ENCODE measurements around the gene GNB4. TPM values are rescaled to one million over a fixed set of nuclear protein-coding genes. Genes with fewer than 3 reads are reported as not detected.
A peak's percentile ranks its signal among the peaks of the same experiment; 100 is the strongest.

The GNB4 gene
- total RNA-seq, 1 experiment from 2014 or later = 50.1 TPM

GRCh38 chr3:179449636-179450035 lies 1.6 kb downstream of the GNB4 start:
- in situ Hi-C loops (cut with HindIII; ENCODE audit: low pct_unique_long_range_greater_than_20kb, low sequenced_read_pairs) = no loop called here
- no peak for DNase-seq (ENCODE audit: low read depth)

GRCh38 chr3:179447251-179447650 lies 4.0 kb downstream of the GNB4 start:
- in situ Hi-C loops (cut with HindIII; ENCODE audit: low pct_unique_long_range_greater_than_20kb, low sequenced_read_pairs) = no loop called here
- no peak for DNase-seq (ENCODE audit: low read depth)

- peak; percentile 36 for DNase-seq (ENCODE audit: low read depth)
- in situ Hi-C loops (cut with HindIII; ENCODE audit: low pct_unique_long_range_greater_than_20kb, low sequenced_read_pairs) = no loop called here
Measured at GRCh38 chr3:179446501-179446900, 4.8 kb downstream of the GNB4 start.

- in situ Hi-C loops (cut with HindIII; ENCODE audit: low pct_unique_long_range_greater_than_20kb, low sequenced_read_pairs) = no loop called here
- DNase-seq (ENCODE audit: low read depth) = no peak
Measured at GRCh38 chr3:179438841-179439240, 12.4 kb downstream of the GNB4 start.

- in situ Hi-C loops (cut with HindIII; ENCODE audit: low pct_unique_long_range_greater_than_20kb, low sequenced_read_pairs) = no loop called here
- no peak for DNase-seq (ENCODE audit: low read depth)
Measured at GRCh38 chr3:179436517-179436916, 14.8 kb downstream of the GNB4 start.

- in situ Hi-C loops (cut with HindIII; ENCODE audit: low pct_unique_long_range_greater_than_20kb, low sequenced_read_pairs) = no loop called here
- no peak for DNase-seq (ENCODE audit: low read depth)
Measured at GRCh38 chr3:179432451-179432850, 18.8 kb downstream of the GNB4 start.

GRCh38 chr3:179432021-179432420 lies 19.2 kb downstream of the GNB4 start:
- DNase-seq (ENCODE audit: low read depth) = no peak
- in situ Hi-C loops (cut with HindIII; ENCODE audit: low pct_unique_long_range_greater_than_20kb, low sequenced_read_pairs) = no loop called here

GRCh38 chr3:179430277-179430870 lies 20.9 kb downstream of the GNB4 start:
- in situ Hi-C loops (cut with HindIII; ENCODE audit: low pct_unique_long_range_greater_than_20kb, low sequenced_read_pairs) = no loop called here
- DNase-seq (ENCODE audit: low read depth) = no peak

- in situ Hi-C loops (cut with HindIII; ENCODE audit: low pct_unique_long_range_greater_than_20kb, low sequenced_read_pairs) = no loop called here
- DNase-seq (ENCODE audit: low read depth) = no peak
Measured at GRCh38 chr3:179428876-179429548, 22.3 kb downstream of the GNB4 start.

GRCh38 chr3:179425075-179425474 lies 26.2 kb downstream of the GNB4 start:
- DNase-seq (ENCODE audit: low read depth) = no peak
- in situ Hi-C loops (cut with HindIII; ENCODE audit: low pct_unique_long_range_greater_than_20kb, low sequenced_read_pairs) = no loop called here

GRCh38 chr3:179421500-179421899 lies 29.8 kb downstream of the GNB4 start:
- no peak for DNase-seq (ENCODE audit: low read depth)
- in situ Hi-C loops (cut with HindIII; ENCODE audit: low pct_unique_long_range_greater_than_20kb, low sequenced_read_pairs) = no loop called here

GRCh38 chr3:179418610-179419009 lies 32.7 kb downstream of the GNB4 start:
- no peak for DNase-seq (ENCODE audit: low read depth)
- in situ Hi-C loops (cut with HindIII; ENCODE audit: low pct_unique_long_range_greater_than_20kb, low sequenced_read_pairs) = no loop called here

GRCh38 chr3:179416681-179417080 lies 34.6 kb downstream of the GNB4 start:
- in situ Hi-C loops (cut with HindIII; ENCODE audit: low pct_unique_long_range_greater_than_20kb, low sequenced_read_pairs) = no loop called here

GRCh38 chr3:179415377-179415776 lies 35.9 kb downstream of the GNB4 start:
- in situ Hi-C loops (cut with HindIII; ENCODE audit: low pct_unique_long_range_greater_than_20kb, low sequenced_read_pairs) = no loop called here
- DNase-seq (ENCODE audit: low read depth) = no peak

More at GRCh38 chr3:179416681-179417080, 34.6 kb downstream of the GNB4 start:
- DNase-seq (ENCODE audit: low read depth) = no peak

GRCh38 chr3:179414804-179415203 lies 36.5 kb downstream of the GNB4 start:
- in situ Hi-C loops (cut with HindIII; ENCODE audit: low pct_unique_long_range_greater_than_20kb, low sequenced_read_pairs) = no loop called here
- DNase-seq (ENCODE audit: low read depth) = no peak

GRCh38 chr3:179410999-179411398 lies 40.3 kb downstream of the GNB4 start:
- DNase-seq (ENCODE audit: low read depth) = no peak
- in situ Hi-C loops (cut with HindIII; ENCODE audit: low pct_unique_long_range_greater_than_20kb, low sequenced_read_pairs) = no loop called here

- no peak for DNase-seq (ENCODE audit: low read depth)
- in situ Hi-C loops (cut with HindIII; ENCODE audit: low pct_unique_long_range_greater_than_20kb, low sequenced_read_pairs) = no loop called here
Measured at GRCh38 chr3:179410331-179410730, 40.9 kb downstream of the GNB4 start.

- DNase-seq (ENCODE audit: low read depth) = no peak
- in situ Hi-C loops (cut with HindIII; ENCODE audit: low pct_unique_long_range_greater_than_20kb, low sequenced_read_pairs) = no loop called here
Measured at GRCh38 chr3:179404307-179404706, 47.0 kb downstream of the GNB4 start.

- in situ Hi-C loops (cut with HindIII; ENCODE audit: low pct_unique_long_range_greater_than_20kb, low sequenced_read_pairs) = no loop called here
- DNase-seq (ENCODE audit: low read depth) = no peak
Measured at GRCh38 chr3:179402963-179403362, 48.3 kb downstream of the GNB4 start.

GRCh38 chr3:179401561-179401960 lies 49.7 kb downstream of the GNB4 start:
- in situ Hi-C loops (cut with HindIII; ENCODE audit: low pct_unique_long_range_greater_than_20kb, low sequenced_read_pairs) = no loop called here
- DNase-seq (ENCODE audit: low read depth) = no peak

All from Caki2 (cell line).